K562 (cell line): Measurements from ENCODE around the gene PLEKHB1. TPM values are rescaled to one million over a fixed set of nuclear protein-coding genes. Genes with fewer than 3 reads are reported as not detected.

Experiments
- ARID1B ChIP-seq: fragments of 450-650 bp; IDR thresholded peaks from 2 replicates; pipeline ENCODE4 v1.6.1; 2016; ENCODE audit warnings: antibody characterized with exemption, mild to moderate bottlenecking, inconsistent platforms
- DMBX1 ChIP-seq: fragments of 250-450 bp; sonication (Bioruptor Pico); IDR thresholded peaks from 2 replicates; pipeline ENCODE4 v1.8.0; 2022; ENCODE audit warnings: inconsistent platforms, mild to moderate bottlenecking, moderate library complexity, borderline replicate concordance
- EHMT2 ChIP-seq: fragments of 450-650 bp; IDR thresholded peaks from 2 replicates; pipeline ENCODE4 v1.6.1; 2018; ENCODE audit warnings: antibody characterized with exemption
- PRMT5 ChIP-seq: sonication (generic); formaldehyde crosslinking; IDR thresholded peaks from 2 replicates; pipeline ENCODE4 v1.5.0; 2020; ENCODE audit warnings: missing genetic modification reagents
- SMARCA4 ChIP-seq: fragments of 450-650 bp; IDR thresholded peaks from 2 replicates; pipeline ENCODE4 v1.6.1; 2016
- SP2 ChIP-seq: IDR thresholded peaks from 2 replicates; pipeline ENCODE4 v1.6.1; 2011; ENCODE audit warnings: mild to moderate bottlenecking, low read depth, low read length, moderate library complexity; ENCODE audit not compliant: poor library complexity, severe bottlenecking; ENCODE audit errors: extremely low read depth
- SREBF1 ChIP-seq: fragments of 150-350 bp; IDR thresholded peaks from 2 replicates; pipeline ENCODE4 v1.6.1; 2014; ENCODE audit warnings: antibody characterized with exemption, low read depth, low read length, borderline replicate concordance
- SRSF3 ChIP-seq: fragments of 200-400 bp; formaldehyde crosslinking; IDR thresholded peaks from 2 replicates; pipeline ENCODE4 v1.6.1; 2016; ENCODE audit warnings: mild to moderate bottlenecking, low read length, moderate library complexity; ENCODE audit not compliant: insufficient read depth
- TAL1 ChIP-seq: fragments of 450-650 bp; IDR thresholded peaks from 2 replicates; pipeline ENCODE4 v1.6.1; 2016; ENCODE audit warnings: mild to moderate bottlenecking
- TBL1XR1 ChIP-seq, 2 experiments: IDR thresholded peaks; 2 replicates each; pipeline ENCODE4 v1.6.1; 2012; ENCODE audit warnings: improper control_type of control experiment in 2 of 2, low read length in 2 of 2, mild to moderate bottlenecking in 1 of 2
- TEAD1 ChIP-seq, 2 experiments: fragments of 450-650 bp in 1 of 2; sonication (generic) in 1 of 2; formaldehyde crosslinking; IDR thresholded peaks; 2 replicates each; pipeline versions ENCODE4 v1.4.0 to v1.8.0; 2020 to 2022; ENCODE audit warnings: mild to moderate bottlenecking in 2 of 2, missing genetic modification reagents in 1 of 2
- ZNF280A ChIP-seq: fragments of 450-650 bp; IDR thresholded peaks from 2 replicates; pipeline ENCODE4 v1.6.1; 2018; ENCODE audit warnings: mild to moderate bottlenecking, low read depth; ENCODE audit not compliant: partially characterized antibody
- polyA plus RNA-seq, 8 experiments: library from polyadenylated mRNA; depleted of rRNA in 4 of 8; stranded (reverse) in 5 of 8; unstranded in 3 of 8; fragments of >200 nt; fragmentation: Nextera tagmentation in 2 of 8; fragmentation: Illumina TruSeq in 1 of 8; extraction: Ambion mirVana in 2 of 8; extraction: Trizol in 1 of 8; gene quantifications; 2 replicates each; pipeline versions ENCODE4 v1.2.1 to v1.2.3, GENCODE V29; 2011 to 2014; ENCODE audit warnings: inconsistent platforms in 1 of 8, missing spikeins in 1 of 8
- total RNA-seq, 7 experiments: library from RNA; depleted of rRNA in 6 of 7; stranded (reverse); fragments of >200 nt in 6 of 7; fragmentation: Illumina TruSeq in 2 of 7; extraction: Trizol in 2 of 7; gene quantifications; 2 replicates each; pipeline versions ENCODE4 v1.2.1 to v1.2.3, GENCODE V29; 2011 to 2021; ENCODE audit warnings: low replicate concordance in 1 of 7
- TF ChIP-seq, protein P1 (sequence below): sonication (generic); formaldehyde crosslinking; IDR thresholded peaks from 2 replicates; pipeline ENCODE4 v1.8.0; 2022; ENCODE audit warnings: missing genetic modification reagents, mild to moderate bottlenecking, moderate library complexity, borderline replicate concordance
- TF ChIP-seq, protein P2 (sequence below): fragments of 450-650 bp; IDR thresholded peaks from 2 replicates; pipeline ENCODE4 v1.6.1; 2016; ENCODE audit warnings: antibody characterized with exemption
- TF ChIP-seq, protein P3 (sequence below): fragments of 450-650 bp; formaldehyde crosslinking; IDR thresholded peaks from 2 replicates; pipeline ENCODE4 v1.4.0; 2022; ENCODE audit warnings: mild to moderate bottlenecking, moderate library complexity

Gene PLEKHB1
- total and polyA plus RNA-seq, 9 of the 15 experiments (the other 6 are each of a cell fraction or from before 2014, with no cell fraction given), result 0.07 to 0.62 (median 0.17) TPM; not detected in 2

DNA sequence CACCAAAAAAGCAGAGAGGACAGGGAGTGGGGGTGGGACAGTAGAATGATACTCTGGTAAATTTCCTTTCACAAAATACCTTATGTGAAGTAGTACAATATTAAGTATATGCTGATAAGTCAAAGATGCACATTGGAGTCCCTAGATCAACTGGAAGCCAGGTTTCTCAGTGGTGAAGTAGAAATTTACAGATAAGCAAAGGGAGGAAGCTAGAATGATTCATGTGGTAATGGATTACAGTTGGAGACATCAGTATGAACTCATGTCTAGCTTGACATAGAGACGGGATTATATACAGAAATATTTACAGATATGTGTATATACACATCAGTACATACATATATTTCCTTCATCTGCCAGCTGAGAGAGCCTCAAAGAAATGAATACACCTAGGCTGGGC is 21.5 kb downstream of the PLEKHB1 start (continued):
- no peak for TF ChIP-seq ZNF280A
- TF ChIP-seq SREBF1, result no peak
- TF ChIP-seq TBL1XR1 (IDR thresholded peaks at IDR 0.05; ENCODE audit: low read length in 2 of 2), result no peak
- no peak for TF ChIP-seq PRMT5 (CRISPR knock-in tag)
- no peak for TF ChIP-seq SMARCA4
- 0 out of 2 replicates have a peak, but pooled peaks have one; percentile 12 for TF ChIP-seq TAL1
- TF ChIP-seq SRSF3, result no peak
- TF ChIP-seq ARID1B, result peak; percentile 38; the same call in 1 of the 2 replicates
- TF ChIP-seq TEAD1 (CRISPR knock-in tag; IDR thresholded peaks at IDR 0.05), result no peak
- TF ChIP-seq, protein P1, sequence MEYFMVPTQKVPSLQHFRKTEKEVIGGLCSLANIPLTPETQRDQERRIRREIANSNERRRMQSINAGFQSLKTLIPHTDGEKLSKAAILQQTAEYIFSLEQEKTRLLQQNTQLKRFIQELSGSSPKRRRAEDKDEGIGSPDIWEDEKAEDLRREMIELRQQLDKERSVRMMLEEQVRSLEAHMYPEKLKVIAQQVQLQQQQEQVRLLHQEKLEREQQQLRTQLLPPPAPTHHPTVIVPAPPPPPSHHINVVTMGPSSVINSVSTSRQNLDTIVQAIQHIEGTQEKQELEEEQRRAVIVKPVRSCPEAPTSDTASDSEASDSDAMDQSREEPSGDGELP (CRISPR knock-in tag), result no peak
- TF ChIP-seq SP2, result no peak
- TF ChIP-seq, protein P2, sequence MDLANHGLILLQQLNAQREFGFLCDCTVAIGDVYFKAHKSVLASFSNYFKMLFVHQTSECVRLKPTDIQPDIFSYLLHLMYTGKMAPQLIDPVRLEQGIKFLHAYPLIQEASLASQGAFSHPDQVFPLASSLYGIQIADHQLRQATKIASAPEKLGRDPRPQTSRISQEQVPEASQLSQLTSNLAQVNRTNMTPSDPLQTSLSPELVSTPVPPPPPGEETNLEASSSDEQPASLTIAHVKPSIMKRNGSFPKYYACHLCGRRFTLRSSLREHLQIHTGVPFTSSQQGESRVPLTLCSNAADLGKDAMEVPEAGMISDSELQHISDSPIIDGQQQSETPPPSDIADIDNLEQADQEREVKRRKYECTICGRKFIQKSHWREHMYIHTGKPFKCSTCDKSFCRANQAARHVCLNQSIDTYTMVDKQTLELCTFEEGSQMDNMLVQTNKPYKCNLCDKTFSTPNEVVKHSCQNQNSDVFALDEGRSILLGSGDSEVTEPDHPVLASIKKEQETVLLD, result no peak
- TF ChIP-seq, protein P3, sequence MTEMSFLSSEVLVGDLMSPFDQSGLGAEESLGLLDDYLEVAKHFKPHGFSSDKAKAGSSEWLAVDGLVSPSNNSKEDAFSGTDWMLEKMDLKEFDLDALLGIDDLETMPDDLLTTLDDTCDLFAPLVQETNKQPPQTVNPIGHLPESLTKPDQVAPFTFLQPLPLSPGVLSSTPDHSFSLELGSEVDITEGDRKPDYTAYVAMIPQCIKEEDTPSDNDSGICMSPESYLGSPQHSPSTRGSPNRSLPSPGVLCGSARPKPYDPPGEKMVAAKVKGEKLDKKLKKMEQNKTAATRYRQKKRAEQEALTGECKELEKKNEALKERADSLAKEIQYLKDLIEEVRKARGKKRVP (CRISPR knock-in tag), result no peak
- no peak for TF ChIP-seq DMBX1 (CRISPR knock-in tag)
- TF ChIP-seq EHMT2, result no peak
